GM21515 (cell line): ENCODE data around the gene TAF10.

Experiments used
- ATAC-seq: cut with Tn5 transposase; IDR thresholded peaks from one replicate; pipeline ENCODE4 v1.9.1; 2021; ENCODE audit not compliant: unreplicated experiment

The TAF10 gene

DNA sequence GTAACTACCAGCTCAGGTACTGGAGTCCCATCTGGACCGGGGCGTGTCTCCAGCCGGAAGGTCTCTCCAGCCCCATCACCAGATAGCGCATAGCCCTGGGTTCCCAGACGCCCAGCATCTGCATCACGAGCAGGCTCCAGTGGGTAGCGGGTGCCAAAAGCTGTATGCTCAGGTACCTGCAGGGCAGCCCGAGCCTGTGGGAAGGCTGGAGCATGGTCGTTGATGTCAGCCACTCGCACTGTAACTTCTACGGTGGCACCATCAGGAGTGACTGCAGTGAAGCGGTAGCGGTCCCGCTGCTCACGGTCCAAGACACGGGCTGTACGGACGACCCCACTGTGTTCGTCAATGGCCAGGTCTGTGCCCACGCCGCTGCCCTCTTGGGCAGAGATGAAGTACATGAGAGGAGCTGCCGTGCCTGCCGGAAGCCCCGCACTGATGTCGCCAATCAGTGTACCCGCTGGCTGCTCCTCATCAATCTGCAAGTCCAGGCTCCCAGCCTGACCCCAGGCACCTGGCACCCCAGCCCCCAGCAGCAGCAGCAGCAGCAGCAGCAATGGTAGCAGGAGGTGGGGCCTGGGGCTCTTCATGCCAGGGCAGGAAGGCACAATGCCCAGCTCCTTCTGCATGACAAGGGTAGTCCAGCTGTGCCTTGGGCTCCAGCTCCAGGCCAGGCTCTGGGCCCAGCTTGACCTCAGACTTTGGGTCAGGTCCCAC, 29.1 kb upstream of the TAF10 start:
- ATAC-seq = no peak

DNA sequence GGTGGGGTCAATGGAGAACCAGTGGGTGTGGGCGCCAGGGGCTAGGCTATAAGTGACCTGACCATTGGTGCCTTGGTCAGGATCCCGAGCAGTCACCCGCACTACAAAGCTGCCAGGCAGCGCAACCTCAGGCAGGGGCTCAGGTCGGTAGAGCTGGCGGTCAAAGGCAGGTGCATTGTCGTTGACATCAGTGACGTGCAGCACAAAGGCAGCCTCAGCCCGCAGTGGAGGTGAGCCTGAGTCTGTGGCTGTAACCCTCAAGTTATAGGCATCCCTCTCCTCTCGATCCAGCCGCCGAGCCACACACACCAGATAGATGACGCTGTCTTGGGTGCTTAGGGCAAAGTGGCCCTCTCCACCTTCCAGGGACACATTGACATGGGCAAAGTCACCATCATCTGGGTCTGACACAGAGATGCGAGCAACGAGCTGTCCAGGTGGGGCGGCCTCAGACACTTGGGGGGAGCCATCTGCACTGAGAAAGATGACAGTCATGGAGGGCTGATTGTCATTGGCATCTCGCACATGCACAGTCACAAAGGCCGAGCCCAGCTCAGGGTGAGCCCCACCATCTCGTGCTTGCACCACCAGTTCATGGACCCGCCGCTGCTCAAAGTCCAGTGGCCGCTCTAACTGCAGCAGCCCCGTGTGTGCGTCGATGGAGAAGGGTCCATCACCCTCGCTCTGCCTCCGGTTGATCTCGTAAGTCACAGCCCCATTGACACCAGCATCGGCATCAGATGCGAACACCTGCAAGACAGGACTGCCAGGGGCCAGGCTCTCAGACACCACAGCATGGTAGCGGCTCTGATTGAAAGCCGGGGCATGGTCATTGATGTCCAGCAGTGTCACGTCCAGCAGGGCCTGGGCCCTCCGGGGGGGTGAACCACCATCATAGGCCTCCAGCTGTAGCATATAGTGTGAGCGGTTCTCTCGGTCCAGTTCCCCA, 28.3 kb upstream of the TAF10 start:
- no peak for ATAC-seq

DNA sequence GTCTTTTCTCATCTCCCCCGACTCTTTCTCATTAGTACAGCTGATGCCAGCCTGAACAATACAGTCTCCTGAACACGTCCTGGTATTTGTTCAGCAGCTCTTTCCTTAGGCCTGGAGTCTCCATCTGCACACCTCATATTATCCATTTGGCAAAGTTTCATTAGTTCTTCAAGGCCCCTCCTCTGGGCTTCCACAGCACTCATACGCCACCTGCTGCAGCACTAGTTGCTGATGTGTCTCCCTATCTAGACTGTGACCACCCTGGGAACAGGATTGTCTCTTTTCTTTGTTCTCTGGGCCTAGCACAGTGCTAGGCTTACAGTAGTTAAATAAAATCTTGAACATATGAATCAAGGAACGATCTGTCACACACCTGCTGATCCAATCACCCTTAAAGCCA, 26.4 kb upstream of the TAF10 start:
- ATAC-seq = no peak

DNA sequence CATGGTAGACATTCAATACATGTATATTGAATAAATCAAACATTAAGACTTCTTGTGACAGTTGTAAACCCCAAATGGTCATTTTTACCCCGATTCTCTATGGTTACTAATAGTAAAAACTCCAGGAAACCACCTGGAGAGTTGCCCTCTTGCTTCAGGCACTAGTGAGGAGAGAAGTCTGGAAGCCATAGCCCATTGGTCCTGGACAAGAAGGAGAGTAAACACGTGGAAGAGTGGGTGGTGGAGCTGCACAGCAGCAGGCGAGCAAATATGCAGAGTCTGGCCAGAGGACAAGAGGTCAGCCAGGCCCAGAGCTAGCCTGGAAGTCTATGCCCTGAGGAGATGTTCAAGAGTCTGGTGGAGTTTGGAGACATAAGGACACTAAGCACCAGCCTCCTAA, 25.9 kb upstream of the TAF10 start:
- ATAC-seq = no peak

DNA sequence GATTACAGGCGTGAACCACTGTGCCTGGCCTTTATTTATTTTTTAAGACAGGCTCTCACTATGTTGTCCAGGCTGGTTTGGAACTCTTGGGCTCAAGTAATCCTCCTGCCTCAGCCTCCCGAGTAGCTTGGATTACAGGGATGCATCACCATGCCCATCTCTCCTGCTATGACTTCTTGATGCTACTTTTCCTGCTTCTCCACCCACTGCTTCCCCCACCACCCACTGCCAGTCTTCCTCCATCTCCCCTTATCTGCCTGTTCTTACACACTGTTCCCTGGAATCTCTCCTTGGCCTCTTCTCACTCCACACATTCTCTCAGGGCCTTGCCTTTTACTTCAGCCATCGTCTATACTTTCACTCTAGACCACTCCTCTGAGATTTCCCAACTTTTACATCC, 24.5 kb upstream of the TAF10 start:
- ATAC-seq = no peak

DNA sequence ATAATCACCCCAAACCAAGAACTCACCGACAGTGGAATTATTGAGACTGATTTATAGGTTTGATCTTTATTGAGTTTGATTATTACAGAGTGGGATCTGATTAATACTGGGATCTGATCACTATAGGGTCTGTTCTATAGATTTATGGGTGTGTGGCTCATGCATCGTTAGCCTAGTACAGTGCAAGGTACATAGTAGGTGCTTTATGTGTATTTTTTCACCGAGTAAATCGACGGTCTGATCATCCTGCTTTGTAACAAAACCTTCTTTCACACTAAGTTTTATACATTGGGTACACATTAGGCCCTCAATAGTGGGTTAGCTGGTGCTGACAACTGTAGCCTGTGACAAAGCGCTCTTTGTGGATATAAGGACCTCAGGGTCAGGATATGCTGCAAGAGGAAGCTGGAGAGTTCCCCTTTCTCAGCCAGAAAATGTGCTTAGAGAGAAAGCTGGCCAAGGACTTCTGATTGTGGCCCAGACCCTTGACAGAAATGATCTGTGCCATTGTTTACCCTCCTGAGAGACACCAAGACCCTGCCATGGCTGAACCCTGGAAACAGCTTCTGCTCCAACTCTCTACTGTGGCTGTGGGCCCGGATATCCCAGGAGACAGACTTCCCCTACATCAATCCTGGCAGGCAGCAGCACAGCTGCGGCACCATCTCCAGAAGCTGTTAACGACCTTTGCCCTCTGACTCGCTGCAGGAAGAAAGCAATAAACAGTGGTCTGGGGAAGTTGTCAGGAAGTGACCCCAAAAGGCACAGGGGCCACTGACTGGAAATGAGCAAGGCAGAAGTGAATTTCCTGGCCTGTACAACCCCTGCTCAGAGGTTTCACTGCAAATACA, 23.3 kb upstream of the TAF10 start:
- ATAC-seq = no peak

DNA sequence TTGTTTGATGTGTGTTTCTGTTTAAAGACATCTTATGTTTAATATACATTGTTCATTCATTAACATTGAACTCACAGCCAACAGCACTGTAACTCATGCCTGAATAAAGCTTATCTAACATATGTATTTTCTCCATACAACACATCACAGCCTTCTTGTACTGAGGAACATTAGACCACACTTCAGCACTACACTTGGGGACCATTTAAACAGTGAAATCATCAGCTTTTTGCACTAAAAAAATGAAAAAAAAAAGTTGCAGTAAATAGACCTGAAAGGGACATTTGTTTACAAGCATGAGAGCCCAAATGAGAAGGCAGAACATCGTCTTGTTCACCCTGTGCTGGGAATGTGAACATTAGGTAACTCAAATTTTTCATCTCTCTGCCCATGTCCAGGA, 22.5 kb upstream of the TAF10 start:
- no peak for ATAC-seq

DNA sequence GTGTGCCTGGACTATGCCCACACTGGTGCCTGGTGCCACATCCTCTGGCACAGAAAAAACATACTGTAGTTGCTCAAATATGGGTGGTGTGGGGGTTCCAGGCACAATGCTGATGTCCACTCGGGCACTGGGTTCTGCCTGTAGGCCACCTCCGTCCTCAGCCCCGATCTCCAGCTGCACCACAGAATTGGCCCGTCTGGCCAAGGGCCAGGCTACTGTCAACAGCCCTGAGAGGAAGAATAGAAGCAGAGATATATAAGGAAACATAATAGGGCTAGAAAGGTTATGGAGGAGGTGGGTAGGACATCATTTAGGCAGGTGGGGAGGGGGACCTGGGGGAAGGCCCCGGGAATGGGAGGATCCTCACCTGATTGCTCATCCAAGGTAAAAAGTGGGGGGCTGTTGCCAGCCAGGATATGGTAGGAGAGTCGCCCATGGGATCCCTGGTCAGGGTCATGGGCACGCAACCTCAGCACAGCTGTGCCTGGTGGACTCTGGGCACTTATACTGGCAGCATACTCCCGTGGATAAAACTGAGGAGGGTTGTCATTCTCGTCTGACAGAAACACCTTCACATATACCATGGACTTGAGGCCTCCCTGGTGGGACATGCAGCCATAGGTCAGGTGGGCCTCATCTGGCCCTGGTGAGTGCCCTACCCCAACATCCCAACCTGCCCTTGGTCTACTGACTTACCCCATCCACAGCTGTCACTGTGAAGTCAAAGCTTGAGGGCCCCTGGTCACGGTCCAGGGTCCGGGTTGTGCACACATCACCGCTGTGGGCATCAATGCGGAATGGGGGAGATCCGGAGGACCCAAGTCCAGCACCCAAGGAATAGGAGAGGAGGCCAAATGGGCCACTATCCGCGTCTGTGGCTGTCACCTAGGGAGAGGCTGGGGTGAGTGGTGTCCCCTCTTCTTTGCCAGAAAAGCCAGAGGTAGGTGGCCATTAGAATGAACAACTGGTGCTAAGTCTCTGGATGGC, 21.7 kb upstream of the TAF10 start:
- no peak for ATAC-seq

DNA sequence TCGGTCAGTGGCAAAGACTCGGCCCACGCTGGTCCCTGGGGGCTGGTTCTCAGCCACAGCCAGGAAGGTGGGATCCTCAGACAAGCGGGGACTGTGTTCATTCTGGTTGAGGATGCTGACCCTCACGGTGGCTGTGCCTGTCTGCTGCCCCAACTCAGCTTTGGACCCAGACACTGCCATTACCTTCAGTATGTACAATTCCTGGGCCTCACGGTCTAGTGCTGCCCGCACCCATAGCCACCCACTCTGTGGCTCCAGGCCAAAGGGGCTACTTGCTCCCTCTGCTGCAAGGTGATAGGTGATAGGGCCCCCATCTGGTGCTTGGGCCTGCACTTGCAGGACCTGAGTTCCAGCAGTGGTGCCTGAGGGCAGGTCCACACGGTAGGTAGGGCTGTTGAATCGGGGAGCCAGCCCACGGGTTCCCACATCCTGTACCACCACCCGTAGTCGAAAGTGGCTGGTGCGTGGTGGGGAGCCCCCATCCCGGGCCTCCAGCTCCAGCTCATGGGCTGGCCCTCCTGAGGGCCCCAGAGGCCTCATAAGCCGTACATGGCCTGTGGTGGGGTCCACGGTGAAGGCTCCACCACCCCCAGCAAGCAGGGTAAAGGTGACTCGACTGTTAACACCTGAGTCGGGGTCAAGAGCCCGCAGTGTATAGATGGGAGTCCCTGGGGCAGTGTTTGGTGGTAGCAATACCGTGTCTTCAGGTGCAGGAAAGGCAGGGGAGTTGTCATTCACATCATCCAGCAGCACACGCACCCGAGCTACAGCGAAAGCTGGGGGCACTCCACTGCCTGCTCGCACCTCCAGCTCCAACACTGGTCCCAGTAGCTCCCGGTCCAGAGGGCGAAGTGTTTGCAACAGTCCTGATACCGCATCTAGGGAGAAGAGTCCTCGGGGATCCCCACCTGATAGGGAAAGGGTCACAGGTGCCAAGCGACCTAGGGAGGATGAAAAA, 20.4 kb upstream of the TAF10 start:
- no peak for ATAC-seq

DNA sequence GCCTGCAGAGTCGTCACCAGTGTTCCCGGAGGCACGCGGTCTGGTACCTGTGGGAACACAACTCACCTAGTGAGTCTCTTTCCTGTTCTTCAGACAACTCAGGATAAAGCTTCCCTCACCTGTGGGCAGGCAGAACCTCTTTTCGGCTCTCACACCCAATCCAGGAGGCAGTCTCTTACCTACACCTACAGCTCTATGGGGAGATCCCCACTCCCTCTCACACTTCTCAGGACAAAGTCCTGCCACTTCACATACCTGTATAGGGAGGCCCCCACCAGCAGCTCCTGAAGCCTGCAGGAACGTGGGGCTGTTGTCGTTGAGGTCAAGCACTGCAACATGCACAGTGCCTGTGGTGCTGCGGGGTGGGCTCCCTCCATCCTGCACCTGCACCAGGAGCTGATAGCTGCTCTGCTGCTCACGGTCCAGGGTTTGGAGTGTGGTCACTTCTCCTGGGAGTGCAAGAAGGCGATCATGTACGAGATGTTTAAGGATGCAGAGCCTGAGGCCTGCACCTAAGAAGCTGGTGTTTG, 19.4 kb upstream of the TAF10 start:
- no peak for ATAC-seq

DNA sequence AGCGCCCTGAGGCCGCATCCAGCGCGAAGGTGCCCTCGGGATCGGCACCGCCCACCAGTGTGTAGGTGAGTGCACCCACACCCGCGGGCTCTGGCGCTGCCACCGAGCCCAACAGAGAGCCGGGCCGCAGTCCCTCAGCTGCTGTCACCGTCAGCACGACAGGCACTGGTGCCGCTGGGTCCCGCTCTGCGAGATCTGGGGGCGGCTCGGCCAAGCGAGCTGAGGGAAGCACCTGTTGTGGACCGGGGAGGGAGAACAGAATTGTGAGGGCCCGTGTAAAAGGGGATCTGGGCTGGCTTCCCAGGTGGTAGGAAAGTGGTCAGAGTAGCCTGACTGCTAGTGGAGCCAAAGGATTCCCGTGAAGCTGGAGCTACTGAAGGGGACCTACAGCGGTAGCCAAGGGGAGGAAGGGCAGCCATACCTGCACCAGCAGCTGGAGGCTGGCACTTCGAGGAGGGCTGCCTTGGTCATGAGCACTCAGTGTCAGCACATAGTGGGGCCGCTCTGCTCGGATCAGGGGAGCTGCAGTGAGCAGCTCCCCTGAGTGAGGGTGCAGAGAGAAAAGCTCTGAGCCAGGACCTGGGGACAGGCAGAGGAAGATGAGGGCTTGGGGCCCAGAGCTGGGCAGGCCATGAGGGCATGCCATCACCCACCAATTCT, 18.7 kb upstream of the TAF10 start:
- ATAC-seq = no peak

DNA sequence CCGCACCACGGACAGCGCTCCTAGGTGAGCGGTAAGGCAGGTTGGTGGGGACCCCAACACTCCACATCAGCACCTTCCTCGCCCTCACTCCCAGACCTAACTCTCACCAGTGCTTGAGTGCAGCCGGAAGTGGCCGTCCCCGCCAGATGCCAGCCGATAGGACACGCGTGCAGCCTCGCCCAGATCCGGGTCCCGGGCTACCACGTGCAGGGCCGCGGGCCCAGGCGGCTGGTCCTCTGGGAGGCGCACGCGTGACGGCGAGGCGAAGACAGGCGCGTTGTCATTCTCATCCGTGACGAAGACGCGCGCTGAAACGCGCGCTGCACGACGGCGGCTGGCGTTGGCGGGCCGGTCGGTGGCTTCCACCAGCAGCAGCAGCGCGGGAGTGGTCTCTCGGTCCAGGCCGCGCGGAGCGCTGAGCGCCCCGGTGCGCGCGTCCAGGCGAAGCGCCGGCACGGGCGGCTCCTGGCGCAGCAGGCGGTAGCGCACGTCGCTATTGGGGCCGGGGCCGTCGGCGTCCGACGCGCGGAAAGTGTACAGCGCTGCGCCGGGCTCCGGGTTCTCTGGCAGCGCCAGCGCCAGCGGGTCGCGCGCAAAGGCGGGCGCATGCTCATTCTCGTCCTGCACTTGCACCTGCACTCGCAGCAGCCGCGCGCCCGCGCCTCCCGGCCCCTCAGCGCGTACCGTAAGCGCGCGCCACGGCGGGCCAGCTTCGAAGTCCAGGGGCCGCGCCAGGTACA, 18.0 kb upstream of the TAF10 start:
- ATAC-seq = no peak

DNA sequence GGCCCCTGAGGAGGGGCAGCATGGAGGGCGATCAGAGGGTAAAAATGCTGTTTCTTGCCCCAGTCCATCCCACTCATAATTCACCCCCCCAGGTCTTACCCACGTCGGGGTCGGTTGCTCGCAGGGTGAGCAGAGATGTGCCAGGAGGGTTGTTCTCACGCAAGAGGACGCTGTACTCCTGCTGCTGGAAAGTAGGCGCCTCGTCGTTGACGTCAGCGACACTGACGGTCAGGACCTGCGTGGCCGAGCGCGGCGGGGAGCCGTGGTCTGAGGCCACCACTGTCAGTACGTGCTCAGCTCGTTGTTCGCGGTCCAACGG, 17.5 kb upstream of the TAF10 start:
- no peak for ATAC-seq

DNA sequence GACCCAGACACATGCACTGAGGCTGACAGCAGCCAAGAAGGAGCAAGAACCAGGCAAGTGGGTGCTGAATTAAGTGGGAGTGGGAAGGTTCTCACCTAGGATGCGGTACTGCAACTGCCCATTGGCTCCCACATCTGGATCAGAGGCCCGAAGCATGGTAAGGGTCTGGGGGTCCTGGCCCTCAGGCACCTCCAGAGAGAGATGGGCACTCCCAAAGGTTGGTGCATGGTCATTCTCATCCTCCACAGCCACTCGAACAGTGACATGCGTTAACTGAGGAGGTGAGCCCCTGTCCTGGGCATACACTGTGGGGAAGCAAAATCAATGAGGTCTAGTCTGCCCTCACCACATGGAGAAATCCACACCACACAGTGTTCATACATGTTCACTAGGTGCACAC, 16.5 kb upstream of the TAF10 start:
- ATAC-seq = no peak

DNA sequence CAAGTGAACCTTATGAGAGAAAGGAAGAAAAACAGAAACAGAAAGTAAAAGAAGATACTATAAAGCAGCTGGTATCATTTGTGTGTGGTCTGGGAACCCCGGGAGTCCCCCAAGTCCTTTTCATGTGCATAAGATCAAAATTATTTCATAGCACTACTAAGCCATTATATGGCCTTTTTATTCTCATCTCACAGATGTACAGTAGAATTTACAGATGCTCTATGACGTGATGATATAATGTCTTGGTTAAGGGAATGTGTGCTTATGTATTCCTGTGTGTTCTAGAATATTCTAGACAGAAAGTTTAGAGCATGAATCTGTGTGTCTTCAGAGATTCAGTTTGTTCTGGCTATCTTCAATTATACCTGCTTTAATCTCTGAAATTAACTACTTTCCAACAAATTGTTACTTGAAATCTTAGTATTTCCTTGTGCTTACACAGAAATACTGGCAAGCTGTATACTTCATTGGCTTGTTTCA, 15.8 kb upstream of the TAF10 start:
- ATAC-seq = peak; percentile 62

DNA sequence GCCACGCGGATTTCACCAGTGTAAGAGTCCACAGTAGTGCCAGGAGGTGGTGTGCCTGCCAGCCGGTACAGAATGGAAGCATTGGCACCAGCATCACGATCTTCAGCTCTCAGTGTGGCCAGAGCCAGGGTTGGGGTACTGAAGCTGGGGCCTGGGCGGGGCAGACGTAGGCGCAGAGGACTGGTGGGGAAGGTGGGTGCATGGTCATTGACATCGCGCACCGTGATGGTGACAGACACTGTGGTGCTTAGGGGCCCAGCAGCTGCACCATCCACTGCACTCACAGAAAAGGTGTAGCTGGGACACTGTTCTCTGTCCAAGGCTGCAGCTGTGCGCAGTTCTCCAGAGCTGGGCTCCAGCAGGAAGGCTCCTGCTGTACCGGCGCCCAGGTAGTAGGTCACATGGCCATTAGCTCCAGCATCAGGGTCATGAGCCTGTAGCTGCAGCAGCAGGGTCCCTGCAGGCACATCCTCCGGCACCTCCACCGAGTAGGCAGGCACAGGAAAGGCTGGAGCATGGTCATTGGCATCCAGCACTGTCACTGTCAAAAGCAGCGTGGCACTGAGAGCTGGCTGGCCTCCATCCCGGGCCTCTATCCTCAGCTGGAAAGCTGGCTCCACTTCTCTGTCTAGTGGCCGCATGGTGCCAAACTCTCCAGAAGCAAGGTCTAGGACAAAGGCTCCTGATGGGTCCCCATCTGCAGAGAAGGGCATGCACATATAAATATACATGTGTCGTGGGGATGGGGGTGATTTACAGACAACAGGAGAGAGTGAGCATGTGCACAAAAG, 15.2 kb upstream of the TAF10 start:
- no peak for ATAC-seq
